HAP-1 (cell line): ENCODE results near the gene ST6GALNAC2.
"Not testable (repeated sequence)": the region's sequence is repeated elsewhere in the genome, so short reads cannot be mapped to it uniquely, and the experiment has no call there.

ENCODE experiments used
- DNase-seq, 2 experiments: peaks; one replicate each; pipeline ENCODE4 v3.0.0-alpha.2; 2016 to 2020; ENCODE audit warnings: low spot score in 2 of 2
- H3K27me3 ChIP-seq: fragments of 250-450 bp; sonication (Bioruptor Pico); 2 replicates; pipeline ENCODE4 v1.5.1; 2020; ENCODE audit warnings: low read depth, mild to moderate bottlenecking, moderate library complexity
- H3K36me3 ChIP-seq: fragments of 250-450 bp; sonication (Bioruptor Pico); replicated peaks from 2 replicates; pipeline ENCODE4 v1.5.1; 2020; ENCODE audit warnings: mild to moderate bottlenecking
- H3K4me1 ChIP-seq: fragments of 250-450 bp; sonication (Bioruptor Pico); 2 replicates; pipeline ENCODE4 v1.5.1; 2020; ENCODE audit warnings: mild to moderate bottlenecking
- H3K4me3 ChIP-seq: fragments of 250-450 bp; sonication (Bioruptor Pico); 2 replicates; pipeline ENCODE4 v1.5.1; 2020; ENCODE audit warnings: mild to moderate bottlenecking, moderate library complexity
- H3K9me3 ChIP-seq: fragments of 250-450 bp; sonication (Bioruptor Pico); 2 replicates; pipeline ENCODE4 v1.5.1; 2020; ENCODE audit warnings: mild to moderate bottlenecking, moderate library complexity
- in situ Hi-C: fragments of 300-500 bp; cut with MboI; formaldehyde crosslinking; loops from 3 replicates; pipeline ENCODE4 v1.14.3; 2020; ENCODE audit warnings: low sequenced_read_pairs, inconsistent platforms, mixed read lengths

ST6GALNAC2 gene

DNA sequence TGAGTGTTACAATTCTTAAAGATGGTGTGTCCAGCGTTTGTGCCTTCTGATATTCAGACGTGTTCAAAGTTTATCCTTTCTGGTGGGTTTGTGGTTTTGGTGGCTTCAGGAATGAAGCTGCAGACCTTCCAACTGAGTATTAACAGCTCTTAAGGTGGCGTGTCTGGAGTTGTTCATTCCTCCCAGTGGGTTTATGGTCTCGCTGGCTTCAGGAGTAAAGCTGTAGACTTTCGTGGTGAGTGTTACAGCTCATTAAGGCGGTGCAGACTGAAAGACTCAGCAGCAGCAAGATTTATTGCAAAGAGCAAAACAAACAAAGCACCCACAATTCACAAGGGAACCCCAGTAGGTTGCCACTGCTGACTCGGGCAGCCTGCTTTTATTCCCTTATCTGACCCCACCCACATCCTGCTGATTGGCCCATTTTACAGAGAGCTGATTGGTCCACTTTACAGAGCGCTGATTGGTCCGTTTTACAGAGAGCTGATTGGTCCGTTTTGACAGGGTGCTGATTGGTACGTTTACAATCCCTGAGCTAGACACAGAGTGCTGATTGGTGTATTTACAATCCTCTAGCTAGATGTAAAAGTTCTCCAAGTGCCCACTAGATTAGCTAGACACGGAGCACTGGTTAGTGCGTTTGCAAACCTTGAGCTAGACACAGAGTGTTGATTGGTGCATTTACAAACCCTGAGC lies 28.6 kb upstream of the ST6GALNAC2 start:
- in situ Hi-C loops, H3K4me3 ChIP-seq, DNase-seq, H3K27me3 ChIP-seq, H3K36me3 ChIP-seq, H3K9me3 ChIP-seq: not testable (repeated sequence)
- peaks cover 11% of the 10 kb centered on the region for H3K4me1 ChIP-seq

DNA sequence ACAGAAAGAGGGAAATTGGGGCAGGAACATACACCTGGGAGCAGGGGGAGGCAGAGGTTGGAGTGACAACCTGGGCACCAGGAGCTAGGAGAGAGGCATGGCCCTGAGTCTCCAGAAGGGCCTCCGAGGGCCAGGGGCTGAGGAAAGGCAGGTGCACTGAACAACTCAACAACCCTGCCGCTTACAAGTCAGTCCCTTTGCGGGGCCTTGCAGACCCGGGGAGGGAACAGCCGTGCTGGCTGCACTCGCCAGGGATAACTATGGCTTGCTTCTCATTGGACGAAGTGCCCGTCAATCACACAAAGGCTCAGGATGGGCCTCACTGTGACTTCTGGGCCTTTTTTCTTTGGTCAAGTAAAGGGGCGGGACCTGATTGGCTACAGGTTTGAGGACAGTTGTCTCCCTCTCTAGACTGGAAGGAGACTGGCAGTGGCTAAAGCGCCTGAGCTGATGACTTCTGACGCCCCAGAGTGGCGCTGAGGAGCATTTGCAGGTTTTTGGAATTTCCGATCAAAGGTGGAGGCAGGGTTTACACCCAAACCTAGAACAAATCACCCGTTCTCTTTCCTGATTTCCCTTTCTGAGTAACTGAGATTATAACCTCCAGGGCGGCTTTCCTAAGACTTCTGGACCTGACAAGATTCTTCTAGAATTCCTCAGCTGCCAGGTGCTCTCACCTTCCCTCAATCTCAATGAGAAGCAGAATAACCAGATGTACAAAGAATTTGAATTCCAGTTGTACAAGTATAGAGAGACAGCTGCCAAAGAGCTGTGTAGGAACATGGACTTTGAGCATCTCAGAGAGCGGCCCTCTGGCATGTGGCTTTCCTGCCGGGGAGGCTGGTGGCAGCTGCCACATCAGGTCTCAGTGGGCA lies 27.6 kb upstream of the ST6GALNAC2 start:
- H3K27me3 ChIP-seq, result no peaks in the 10 kb centered on the region
- peak in 1 of 2 experiments; percentile 64 for DNase-seq
- H3K4me3 ChIP-seq, result no peak overlapping the region
- no peaks in the 10 kb centered on the region for H3K36me3 ChIP-seq
- in situ Hi-C loops, result no loop called here
- peaks cover 11% of the 10 kb centered on the region for H3K4me1 ChIP-seq
- 0 out of 2 replicates have a peak, but pooled peaks cover 3% of the 10 kb centered on the region for H3K9me3 ChIP-seq

GRCh38 chr17:76612465-76612864 lies 26.8 kb upstream of the ST6GALNAC2 start:
- DNase-seq, result no peak
- Histone ChIP-seq H3K4me1 (peaks cover 11% of the 10 kb centered on the region), H3K4me3 (no peak overlapping the region), H3K27me3 (no peaks in the 10 kb centered on the region), H3K9me3 (0 out of 2 replicates have a peak, but pooled peaks cover 3% of the 10 kb centered on the region), H3K36me3 (no peaks in the 10 kb centered on the region)
- in situ Hi-C loops, result no loop called here

DNA sequence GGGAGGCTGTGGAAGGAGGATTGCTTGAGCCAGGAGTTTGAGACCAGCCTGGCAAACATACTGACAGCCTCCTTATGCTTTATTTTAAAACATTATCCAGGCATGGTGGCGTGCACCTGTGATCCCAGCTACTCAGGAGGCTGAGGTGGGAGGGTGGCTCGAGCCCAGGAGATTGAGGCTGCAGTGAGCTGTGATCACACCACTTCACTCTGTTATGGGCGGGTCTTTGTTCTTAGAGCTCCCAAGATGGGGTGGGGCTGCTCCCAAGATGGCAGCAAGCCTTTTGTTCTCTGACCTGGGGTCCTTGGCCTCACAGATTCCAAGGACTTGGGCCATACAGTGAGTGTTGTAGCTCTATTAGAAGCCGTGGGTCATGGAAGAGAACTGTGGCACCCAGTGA lies 26.1 kb upstream of the ST6GALNAC2 start:
- Histone ChIP-seq H3K4me3 (no peak overlapping the region), H3K4me1 (peaks cover 11% of the 10 kb centered on the region), H3K9me3 (0 out of 2 replicates have a peak, but pooled peaks cover 3% of the 10 kb centered on the region), H3K36me3 (no peaks in the 10 kb centered on the region), H3K27me3 (no peaks in the 10 kb centered on the region)
- in situ Hi-C loops, result no loop called here
- no peak for DNase-seq

DNA sequence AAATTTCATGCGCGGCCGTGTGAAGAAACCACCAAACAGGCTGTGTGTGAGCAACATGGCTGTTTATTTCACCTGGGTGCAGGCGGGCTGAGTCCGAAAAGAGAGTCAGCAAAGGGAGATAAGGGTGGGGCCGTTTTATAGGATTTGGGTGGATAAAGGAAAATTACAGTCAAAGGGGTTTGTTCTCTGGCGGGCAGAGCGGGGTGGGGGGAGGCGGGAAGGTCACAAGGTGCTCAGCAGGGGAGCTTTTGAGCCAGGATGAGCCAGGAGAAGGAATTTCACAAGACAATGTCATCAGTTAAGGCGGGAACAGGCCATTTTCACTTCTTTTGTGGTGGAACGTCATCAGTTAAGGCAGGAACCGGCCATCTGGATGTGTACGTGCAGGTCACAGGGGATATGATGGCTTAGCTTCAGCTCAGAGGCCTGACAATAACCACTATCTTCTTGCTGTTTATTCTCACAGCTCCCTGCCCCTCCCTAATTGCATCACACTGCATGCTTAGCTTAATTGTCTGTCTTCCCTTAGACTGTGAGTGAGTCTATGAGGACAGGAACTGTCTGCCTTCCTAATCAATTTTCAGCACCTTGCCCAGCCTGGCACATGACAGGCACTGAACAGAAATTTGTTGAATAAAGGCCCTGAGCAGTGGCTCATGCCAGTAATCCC lies 25.6 kb upstream of the ST6GALNAC2 start:
- peaks cover 11% of the 10 kb centered on the region for H3K4me1 ChIP-seq
- in situ Hi-C loops, H3K27me3 ChIP-seq, H3K9me3 ChIP-seq, H3K36me3 ChIP-seq, H3K4me3 ChIP-seq: not testable (repeated sequence)
- DNase-seq, result peak in 1 of 2 experiments; percentile 62

DNA sequence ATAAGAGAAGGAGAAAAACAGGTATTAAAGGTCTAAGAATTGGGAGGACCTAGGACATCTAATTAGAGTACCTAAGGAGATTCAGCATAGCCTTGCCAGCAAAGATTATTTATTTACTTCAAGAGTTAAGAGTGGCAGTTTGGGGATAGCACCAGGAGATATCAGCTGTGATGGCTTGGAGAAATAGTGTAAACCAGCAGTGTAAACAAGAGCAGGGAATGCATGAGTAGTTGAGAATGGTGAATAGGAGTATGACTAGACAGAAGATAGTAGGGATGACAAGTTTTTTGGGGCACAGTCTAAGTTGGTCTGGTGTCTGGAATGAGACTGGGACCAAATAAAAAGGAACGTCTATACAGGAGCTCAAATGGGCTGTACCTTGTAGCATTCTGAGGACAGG lies 21.0 kb upstream of the ST6GALNAC2 start:
- H3K4me3 ChIP-seq, H3K36me3 ChIP-seq, DNase-seq, H3K4me1 ChIP-seq, H3K27me3 ChIP-seq, H3K9me3 ChIP-seq, in situ Hi-C loops: not testable (repeated sequence)

DNA sequence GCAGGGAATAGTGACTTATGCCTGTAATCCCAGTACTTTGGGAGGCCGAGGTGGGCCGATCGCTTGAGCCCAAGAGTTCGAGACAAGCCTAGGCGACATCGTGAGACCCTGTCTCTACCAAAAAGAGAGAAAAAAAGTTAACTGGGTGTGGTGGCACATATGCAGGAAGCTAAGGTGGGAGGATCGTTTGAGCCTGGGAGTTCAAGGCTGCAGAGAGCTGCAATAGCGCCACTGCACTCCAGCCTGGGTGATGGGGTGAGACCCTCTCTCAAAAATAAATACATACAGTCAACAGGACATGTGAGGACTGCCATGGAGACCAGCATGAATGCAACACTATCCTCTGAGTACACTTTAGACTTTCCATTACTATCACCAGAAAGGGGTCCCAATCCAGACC lies 15.4 kb upstream of the ST6GALNAC2 start:
- in situ Hi-C loops, result no loop called here
- Histone ChIP-seq H3K27me3 (no peaks in the 10 kb centered on the region), H3K9me3 (no peaks in the 10 kb centered on the region), H3K36me3 (no peaks in the 10 kb centered on the region), H3K4me3 (no peak overlapping the region), H3K4me1 (peaks cover 2% of the 10 kb centered on the region; the same call in 1 of the 2 replicates)
- no peak for DNase-seq

GRCh38 chr17:76599694-76600460 lies 14.2 kb upstream of the ST6GALNAC2 start:
- in situ Hi-C loops, result no loop called here

GRCh38 chr17:76598004-76598439 lies 12.4 kb upstream of the ST6GALNAC2 start:
- H3K36me3 ChIP-seq, result no peaks in the 10 kb centered on the region
- no peak for DNase-seq
- H3K4me1 ChIP-seq, result peaks cover 2% of the 10 kb centered on the region; the same call in 1 of the 2 replicates
- no peak overlapping the region for H3K4me3 ChIP-seq
- no peaks in the 10 kb centered on the region for H3K27me3 ChIP-seq
- H3K9me3 ChIP-seq, result no peaks in the 10 kb centered on the region
- in situ Hi-C loops, result no loop called here

More at GRCh38 chr17:76599694-76600460, 14.2 kb upstream of the ST6GALNAC2 start:
- Histone ChIP-seq H3K27me3 (no peaks in the 10 kb centered on the region), H3K4me1 (peaks cover 2% of the 10 kb centered on the region; the same call in 1 of the 2 replicates), H3K36me3 (no peaks in the 10 kb centered on the region), H3K9me3 (no peaks in the 10 kb centered on the region), H3K4me3 (no peak overlapping the region)
- DNase-seq, result no peak

GRCh38 chr17:76597156-76598003 lies 11.7 kb upstream of the ST6GALNAC2 start:
- Histone ChIP-seq H3K36me3 (no peaks in the 10 kb centered on the region), H3K4me3 (no peak overlapping the region), H3K27me3 (no peaks in the 10 kb centered on the region), H3K4me1 (peaks cover 2% of the 10 kb centered on the region; the same call in 1 of the 2 replicates), H3K9me3 (no peaks in the 10 kb centered on the region)
- no peak for DNase-seq
- in situ Hi-C loops, result no loop called here

GRCh38 chr17:76594690-76595089 lies 9.0 kb upstream of the ST6GALNAC2 start:
- no peak for DNase-seq
- H3K36me3 ChIP-seq, result no peaks in the 10 kb centered on the region
- in situ Hi-C loops, result no loop called here

DNA sequence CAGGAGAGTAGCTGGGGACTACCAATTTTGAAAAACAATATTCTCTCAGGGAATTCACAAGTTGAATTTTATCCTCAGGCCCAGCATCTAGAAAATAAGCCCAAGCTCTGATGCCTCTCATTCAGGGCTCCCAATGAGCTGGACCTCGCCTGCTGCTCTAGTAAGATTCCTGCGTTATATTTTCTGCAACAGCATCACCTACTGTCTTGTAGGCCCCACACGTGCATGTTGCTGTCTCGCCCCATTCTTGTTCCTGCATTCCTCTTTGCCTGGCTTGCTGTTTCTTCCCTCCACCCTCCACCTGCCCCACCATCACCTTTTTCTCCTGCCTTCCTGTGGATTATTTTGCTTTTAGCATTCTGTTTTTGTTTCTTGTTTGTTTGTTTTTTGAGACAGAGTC lies 8.3 kb upstream of the ST6GALNAC2 start:
- no peaks in the 10 kb centered on the region for H3K9me3 ChIP-seq

More at GRCh38 chr17:76594690-76595089, 9.0 kb upstream of the ST6GALNAC2 start:
- Histone ChIP-seq H3K4me1 (no peaks in the 10 kb centered on the region), H3K4me3 (no peak overlapping the region), H3K27me3 (no peaks in the 10 kb centered on the region), H3K9me3 (no peaks in the 10 kb centered on the region)

More for the DNA sequence above, 8.3 kb upstream of the ST6GALNAC2 start:
- Histone ChIP-seq H3K36me3 (no peaks in the 10 kb centered on the region), H3K27me3 (no peaks in the 10 kb centered on the region), H3K4me3 (no peak overlapping the region), H3K4me1 (no peaks in the 10 kb centered on the region)
- in situ Hi-C loops, result no loop called here
- DNase-seq, result no peak
